ENCODE data around the gene KRTAP4-2.

DNA sequence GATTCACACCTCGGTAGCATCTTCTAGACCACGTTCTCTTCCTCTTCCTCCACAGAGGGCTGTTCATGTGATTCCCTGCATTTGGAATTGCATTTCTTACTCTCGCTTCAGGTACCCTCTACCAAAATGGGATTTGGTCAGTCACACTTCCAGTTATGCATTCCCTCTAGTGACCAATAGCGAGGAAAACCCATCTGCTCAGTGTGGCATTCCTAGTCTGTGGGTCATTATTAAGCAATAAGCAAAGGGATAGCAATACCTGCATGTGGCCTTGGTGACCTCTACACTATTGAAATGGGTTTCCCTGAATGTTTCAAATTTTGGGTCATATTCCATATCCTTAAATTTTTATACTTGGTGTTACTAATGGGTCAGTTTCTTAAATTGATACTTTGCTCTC is 28.0 kb downstream of the KRTAP4-2 start:
- TF ChIP-seq RAD21 (IDR thresholded peaks at IDR 0.05; ENCODE audit: low read length) (no peak), SIN3A (IDR thresholded peaks at IDR 0.05; ENCODE audit: borderline replicate concordance, low read depth, low read length) (no peak)
- TF ChIP-seq, protein P1, sequence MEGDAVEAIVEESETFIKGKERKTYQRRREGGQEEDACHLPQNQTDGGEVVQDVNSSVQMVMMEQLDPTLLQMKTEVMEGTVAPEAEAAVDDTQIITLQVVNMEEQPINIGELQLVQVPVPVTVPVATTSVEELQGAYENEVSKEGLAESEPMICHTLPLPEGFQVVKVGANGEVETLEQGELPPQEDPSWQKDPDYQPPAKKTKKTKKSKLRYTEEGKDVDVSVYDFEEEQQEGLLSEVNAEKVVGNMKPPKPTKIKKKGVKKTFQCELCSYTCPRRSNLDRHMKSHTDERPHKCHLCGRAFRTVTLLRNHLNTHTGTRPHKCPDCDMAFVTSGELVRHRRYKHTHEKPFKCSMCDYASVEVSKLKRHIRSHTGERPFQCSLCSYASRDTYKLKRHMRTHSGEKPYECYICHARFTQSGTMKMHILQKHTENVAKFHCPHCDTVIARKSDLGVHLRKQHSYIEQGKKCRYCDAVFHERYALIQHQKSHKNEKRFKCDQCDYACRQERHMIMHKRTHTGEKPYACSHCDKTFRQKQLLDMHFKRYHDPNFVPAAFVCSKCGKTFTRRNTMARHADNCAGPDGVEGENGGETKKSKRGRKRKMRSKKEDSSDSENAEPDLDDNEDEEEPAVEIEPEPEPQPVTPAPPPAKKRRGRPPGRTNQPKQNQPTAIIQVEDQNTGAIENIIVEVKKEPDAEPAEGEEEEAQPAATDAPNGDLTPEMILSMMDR (IDR thresholded peaks at IDR 0.05) = no peak
- TF ChIP-seq, protein P2, sequence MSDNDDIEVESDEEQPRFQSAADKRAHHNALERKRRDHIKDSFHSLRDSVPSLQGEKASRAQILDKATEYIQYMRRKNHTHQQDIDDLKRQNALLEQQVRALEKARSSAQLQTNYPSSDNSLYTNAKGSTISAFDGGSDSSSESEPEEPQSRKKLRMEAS (IDR thresholded peaks at IDR 0.05; ENCODE audit: low read depth) = no peak

Data from SK-N-SH (cell line).